GM10248 (cell line): ENCODE data around the gene VCP.

Experiments used
- CTCF ChIA-PET: fragments of 300-600 bp; sonication (Branson Sonifier 250); formaldehyde crosslinking; extraction: SDS; loops from one replicate; lab custom pipeline; 2021; ENCODE audit warnings: antibody characterized with exemption; lab: Yijun Ruan, JAX
- POLR2A ChIA-PET: fragments of 350-650 bp; sonication (Branson Sonifier 250); formaldehyde crosslinking; extraction: SDS; loops from one replicate; lab custom pipeline; 2020; ENCODE audit warnings: antibody characterized with exemption; lab: Yijun Ruan, JAX
- DNase-seq: peaks from one replicate; pipeline ENCODE4 v3.0.0; 2012; ENCODE audit errors: extremely low spot score
- TF ChIP-seq, protein P1 (sequence below): IDR thresholded peaks from 2 replicates; pipeline ENCODE4 v1.5.1; 2012; ENCODE audit warnings: mild to moderate bottlenecking, low read depth; ENCODE audit errors: extremely low read depth, missing control alignments, control extremely low read depth

VCP gene

DNA sequence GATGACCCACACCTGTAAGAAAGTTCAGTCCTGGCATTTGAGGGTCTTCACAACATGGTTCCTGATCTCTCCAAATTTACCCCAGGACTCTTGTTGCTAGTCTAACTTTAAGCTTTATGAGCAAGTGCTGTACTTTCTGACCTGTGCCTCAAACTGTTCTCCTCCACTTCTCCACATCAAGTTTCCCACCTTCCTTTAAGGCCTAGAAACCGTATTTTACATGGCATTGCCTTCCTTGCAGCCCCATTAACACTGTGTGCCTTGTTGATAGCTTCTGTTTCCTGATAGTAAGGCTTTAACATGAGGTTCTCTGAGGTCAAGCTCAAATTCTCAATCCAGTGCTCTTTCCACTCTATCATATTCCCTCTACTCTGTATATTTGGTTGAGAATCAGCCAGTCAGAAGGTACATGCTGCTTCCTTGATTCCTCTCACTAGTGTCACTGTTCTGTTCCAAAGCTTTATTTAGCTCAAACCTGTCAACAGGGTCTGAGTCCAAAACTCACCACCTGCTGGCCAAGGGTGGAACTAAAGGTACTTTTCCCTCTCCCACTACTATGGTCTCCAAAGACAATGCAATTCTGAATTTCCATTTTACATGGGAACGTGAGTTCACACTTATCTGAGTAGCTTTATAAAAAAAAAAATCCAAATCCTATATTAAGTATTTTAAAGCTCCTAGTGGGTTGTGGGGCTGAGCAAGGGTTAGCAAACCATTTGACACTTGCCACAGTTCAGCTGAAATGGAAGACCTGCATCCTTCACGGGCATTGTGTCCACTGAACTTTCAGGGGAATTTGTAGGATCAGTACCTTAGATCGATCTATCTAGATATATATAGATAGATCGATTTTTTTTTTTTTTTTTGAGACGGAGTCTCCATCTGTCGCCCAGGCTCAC is 21.1 kb downstream of the VCP start:
- ChIA-PET POLR2A (interaction anchor here (1.0 to 1.2 kb wide), 5 partner anchors 8 to 29 kb away, joined by 3 to 5 read pairs (median 3); partner anchors contain the start of genes FANCG and VCP), CTCF (interaction anchor here (0.6 to 4.7 kb wide), 44 partner anchors 10 to 549 kb away, joined by 3 to 90 read pairs (median 4); partner anchors contain the start of genes ATOSB, DNAJB5, FANCG and PIGO)
- TF ChIP-seq, protein P1, sequence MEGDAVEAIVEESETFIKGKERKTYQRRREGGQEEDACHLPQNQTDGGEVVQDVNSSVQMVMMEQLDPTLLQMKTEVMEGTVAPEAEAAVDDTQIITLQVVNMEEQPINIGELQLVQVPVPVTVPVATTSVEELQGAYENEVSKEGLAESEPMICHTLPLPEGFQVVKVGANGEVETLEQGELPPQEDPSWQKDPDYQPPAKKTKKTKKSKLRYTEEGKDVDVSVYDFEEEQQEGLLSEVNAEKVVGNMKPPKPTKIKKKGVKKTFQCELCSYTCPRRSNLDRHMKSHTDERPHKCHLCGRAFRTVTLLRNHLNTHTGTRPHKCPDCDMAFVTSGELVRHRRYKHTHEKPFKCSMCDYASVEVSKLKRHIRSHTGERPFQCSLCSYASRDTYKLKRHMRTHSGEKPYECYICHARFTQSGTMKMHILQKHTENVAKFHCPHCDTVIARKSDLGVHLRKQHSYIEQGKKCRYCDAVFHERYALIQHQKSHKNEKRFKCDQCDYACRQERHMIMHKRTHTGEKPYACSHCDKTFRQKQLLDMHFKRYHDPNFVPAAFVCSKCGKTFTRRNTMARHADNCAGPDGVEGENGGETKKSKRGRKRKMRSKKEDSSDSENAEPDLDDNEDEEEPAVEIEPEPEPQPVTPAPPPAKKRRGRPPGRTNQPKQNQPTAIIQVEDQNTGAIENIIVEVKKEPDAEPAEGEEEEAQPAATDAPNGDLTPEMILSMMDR = peak; percentile 65
- DNase-seq = peak; percentile 61

DNA sequence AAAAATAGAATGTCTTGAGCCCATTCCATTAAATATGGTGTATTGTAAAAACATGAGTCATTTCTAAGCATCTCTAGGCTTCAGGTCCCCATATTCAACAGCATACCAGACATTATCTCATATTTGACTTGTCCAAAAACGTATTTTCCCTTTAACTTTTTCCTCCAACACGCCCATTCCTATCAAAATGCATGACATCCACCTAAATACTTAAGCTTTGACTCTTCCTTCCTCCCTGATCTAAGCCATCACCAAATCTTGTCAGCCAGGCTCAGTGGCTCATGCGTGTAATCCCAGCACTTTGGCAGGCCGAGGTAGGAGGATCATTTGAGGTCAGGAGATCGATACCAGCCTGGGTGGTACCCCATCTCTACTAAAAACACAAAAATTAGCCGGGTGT is 23.9 kb downstream of the VCP start:
- ChIA-PET POLR2A (no interaction called here), CTCF (interaction anchor here (2.6 to 4.7 kb wide), 2 partner anchors 51 to 151 kb away, joined by 5 to 90 read pairs; a partner anchor contains a TSS)
- TF ChIP-seq, protein P1 = no peak

DNA sequence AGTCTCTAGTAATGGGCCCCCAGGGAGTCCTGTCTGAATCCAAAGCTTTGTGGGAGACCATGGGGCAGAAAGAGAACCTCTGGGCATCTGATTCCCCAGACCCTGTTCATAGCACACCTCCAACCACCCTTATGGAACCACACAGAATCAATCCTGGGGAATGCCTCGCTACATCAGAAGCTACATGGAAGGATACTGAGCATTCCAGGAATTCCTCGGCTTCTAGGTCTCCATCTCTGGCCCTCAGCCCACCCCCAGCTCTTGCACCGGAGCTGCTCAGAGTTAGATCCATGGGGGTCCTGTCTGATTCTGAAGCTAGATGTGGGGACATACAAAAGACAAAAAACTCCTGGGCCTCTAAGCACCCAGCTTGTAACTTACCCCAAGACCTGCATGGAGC is 28.4 kb downstream of the VCP start:
- DNase-seq = no peak
- POLR2A ChIA-PET = no interaction called here
- CTCF ChIA-PET = interaction anchor here (0.9 to 1.7 kb wide), 8 partner anchors 9 to 147 kb away, joined by 3 to 10 read pairs (median 3); no protein-coding TSS in a partner anchor
- TF ChIP-seq, protein P1 = no peak

More for the DNA sequence above, 23.9 kb downstream of the VCP start:
- no peak for DNase-seq

DNA sequence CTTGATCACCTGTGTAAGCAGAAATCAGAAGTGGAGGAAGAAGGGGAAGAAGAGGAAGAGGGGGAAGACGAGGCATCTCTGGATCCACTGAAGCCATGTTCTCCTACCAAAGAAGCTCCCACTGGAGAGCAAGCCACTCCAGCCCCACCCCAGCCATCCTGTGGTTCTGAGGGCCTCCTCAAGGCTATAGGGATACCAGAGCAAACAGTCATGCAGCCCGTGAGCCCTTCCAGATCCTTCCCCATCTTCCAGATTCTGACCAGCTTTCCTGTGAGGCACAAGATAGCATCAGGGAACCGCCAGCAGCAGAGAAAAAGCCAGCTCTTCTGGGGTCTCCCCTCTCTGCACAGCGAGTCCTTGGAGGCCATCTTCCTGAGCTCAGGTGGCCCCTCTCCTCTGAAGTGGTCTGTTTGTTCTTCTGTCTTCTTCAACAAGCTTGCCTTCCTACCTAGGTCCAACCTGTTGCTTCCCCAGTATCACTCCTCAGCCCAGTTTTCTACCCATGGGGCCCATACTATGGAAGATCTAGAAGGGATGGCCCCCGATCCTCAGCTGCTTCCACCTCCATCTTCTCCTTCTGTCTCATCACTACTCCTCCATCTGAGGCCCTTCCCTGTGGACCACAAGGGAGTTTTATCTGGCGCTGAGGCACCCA is 29.4 kb downstream of the VCP start:
- TF ChIP-seq, protein P1 = no peak
- ChIA-PET CTCF (interaction anchor here (1.0 to 3.7 kb wide), 3 partner anchors 8 to 144 kb away, joined by 3 to 40 read pairs (median 5); no protein-coding TSS in a partner anchor), POLR2A (interaction anchor here (1.0 kb wide), 1 partner anchor 9 kb away, joined by 5 read pairs; no protein-coding TSS in a partner anchor)
- DNase-seq = no peak

DNA sequence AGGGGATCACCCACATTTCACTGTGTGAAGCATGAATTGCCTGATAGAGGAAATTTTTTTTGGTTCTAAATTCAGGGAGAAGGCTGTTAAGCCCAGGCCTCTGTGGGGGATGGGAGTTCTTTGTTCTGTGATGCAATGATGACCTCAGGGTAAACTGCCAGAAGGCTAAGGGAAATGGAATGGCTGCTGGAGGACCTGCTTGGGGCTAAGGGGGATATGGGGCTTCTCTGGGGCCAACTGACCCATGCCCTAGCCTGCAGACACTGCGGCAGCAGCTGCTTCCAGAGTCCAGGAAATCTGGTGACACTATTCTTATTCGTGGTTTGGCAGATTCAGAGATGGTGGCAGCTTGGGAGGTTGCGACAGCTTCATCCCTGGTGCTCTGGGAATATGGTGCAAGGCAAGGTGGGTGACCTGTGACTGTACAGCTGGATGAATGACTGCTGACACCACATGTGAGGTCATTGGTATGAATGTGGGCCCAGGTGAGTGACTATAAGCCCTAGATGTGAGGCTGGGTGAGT is 30.3 kb downstream of the VCP start:
- TF ChIP-seq, protein P1 = no peak
- POLR2A ChIA-PET = no interaction called here
- CTCF ChIA-PET = interaction anchor here (1.0 to 3.7 kb wide), 4 partner anchors 9 to 113 kb away, joined by 3 to 40 read pairs (median 3); no protein-coding TSS in a partner anchor
- no peak for DNase-seq
